Brain microvascular endothelial cell (primary cell): ENCODE data around the gene RAB32.

Experiments
- DNase-seq: peaks from one replicate; pipeline ENCODE4 v3.0.0-alpha.2; 2020
- H3K27ac ChIP-seq: fragments of 250-450 bp; sonication (Bioruptor Pico); 2 replicates; pipeline ENCODE4 v1.5.1; 2020; ENCODE audit warnings: mild to moderate bottlenecking, moderate library complexity
- H3K27me3 ChIP-seq: fragments of 250-450 bp; sonication (Bioruptor Pico); replicated peaks from 2 replicates; pipeline ENCODE4 v1.5.1; 2020; ENCODE audit warnings: mild to moderate bottlenecking
- H3K36me3 ChIP-seq: fragments of 250-450 bp; sonication (Bioruptor Pico); replicated peaks from 2 replicates; pipeline ENCODE4 v1.5.1; 2020; ENCODE audit warnings: mild to moderate bottlenecking
- H3K4me3 ChIP-seq: 2 replicates; pipeline ENCODE4 v1.5.1; 2011; ENCODE audit warnings: low read depth, mild to moderate bottlenecking, control low read depth, low read length, moderate library complexity
- CTCF ChIP-seq: IDR thresholded peaks from 2 replicates; pipeline ENCODE4 v1.5.1; 2011; ENCODE audit warnings: low read depth, mild to moderate bottlenecking, moderate library complexity, low read length, control low read depth, inconsistent platforms; ENCODE audit errors: missing control alignments
- in situ Hi-C: cut with HindIII; loops from 2 replicates; pipeline ENCODE4 v1.10.0; 2017; ENCODE audit warnings: low sequenced_read_pairs, low pct_ligation_motif_present

Gene RAB32

GRCh38 chr6:146574211-146574610, 30.6 kb downstream of the RAB32 start:
- in situ Hi-C loops: no loop called here
- H3K4me3 ChIP-seq: no peak overlapping the region
- DNase-seq: no peak

GRCh38 chr6:146578054-146578453, 34.4 kb downstream of the RAB32 start:
- Histone ChIP-seq H3K36me3 (no peaks in the 10 kb centered on the region), H3K27me3 (no peaks in the 10 kb centered on the region), H3K4me3 (no peak overlapping the region), H3K27ac (no peak overlapping the region)
- in situ Hi-C loops: no loop called here
- TF ChIP-seq CTCF: no peak
- DNase-seq: no peak

More at GRCh38 chr6:146574211-146574610, 30.6 kb downstream of the RAB32 start:
- no peak overlapping the region for H3K27ac ChIP-seq
- TF ChIP-seq CTCF: no peak
- no peaks in the 10 kb centered on the region for H3K36me3 ChIP-seq
- no peaks in the 10 kb centered on the region for H3K27me3 ChIP-seq

- H3K27me3 ChIP-seq: no peaks in the 10 kb centered on the region
- no peaks in the 10 kb centered on the region for H3K36me3 ChIP-seq
- in situ Hi-C loops: no loop called here
- DNase-seq: no peak
- no peak for TF ChIP-seq CTCF
- H3K27ac ChIP-seq: no peak overlapping the region
- H3K4me3 ChIP-seq: no peak overlapping the region
These were observed 38.3 kb downstream of the RAB32 start for GRCh38 chr6:146581968-146582367.

GRCh38 chr6:146582857-146583256, 39.2 kb downstream of the RAB32 start:
- no peak overlapping the region for H3K4me3 ChIP-seq
- no peak for TF ChIP-seq CTCF
- in situ Hi-C loops: no loop called here
- no peak overlapping the region for H3K27ac ChIP-seq
- no peaks in the 10 kb centered on the region for H3K36me3 ChIP-seq
- no peak for DNase-seq
- no peaks in the 10 kb centered on the region for H3K27me3 ChIP-seq

- no peak overlapping the region for H3K27ac ChIP-seq
- in situ Hi-C loops: no loop called here
- H3K36me3 ChIP-seq: no peaks in the 10 kb centered on the region
- H3K4me3 ChIP-seq: no peak overlapping the region
- no peak for TF ChIP-seq CTCF
- no peak for DNase-seq
- no peaks in the 10 kb centered on the region for H3K27me3 ChIP-seq
These were observed 40.3 kb downstream of the RAB32 start for GRCh38 chr6:146583966-146584365.

GRCh38 chr6:146587459-146587858, 43.8 kb downstream of the RAB32 start:
- in situ Hi-C loops: no loop called here
- no peak for DNase-seq
- no peak overlapping the region for H3K4me3 ChIP-seq
- no peaks in the 10 kb centered on the region for H3K27me3 ChIP-seq
- no peak for TF ChIP-seq CTCF
- H3K36me3 ChIP-seq: no peaks in the 10 kb centered on the region
- no peak overlapping the region for H3K27ac ChIP-seq
